Memory B cell (primary cell): ENCODE measurements around the gene OSBPL5.

Source experiments
- ATAC-seq: fragments of 150-1000 bp; cut with Tn5 transposase; 2 replicates; pipeline ENCODE4 v1.10.0; 2021; ENCODE audit warnings: low read depth, mild to moderate bottlenecking, moderate library complexity
- DNase-seq, 2 donors: peaks; one replicate each; pipeline ENCODE4 v3.0.0; 2022; ENCODE audit warnings: low spot score in 2 of 2
- H3K27ac Mint-ChIP-seq: one replicate; pipeline ENCODE4 v1.8.0; 2022; ENCODE audit warnings: mild to moderate bottlenecking, moderate library complexity, mixed read lengths
- H3K27me3 Mint-ChIP-seq: one replicate; pipeline ENCODE4 v1.8.0; 2022; ENCODE audit warnings: mixed read lengths
- H3K36me3 Mint-ChIP-seq: one replicate; pipeline ENCODE4 v1.8.0; 2022; ENCODE audit warnings: mild to moderate bottlenecking, mixed read lengths
- H3K4me1 Mint-ChIP-seq: one replicate; pipeline ENCODE4 v1.8.0; 2022; ENCODE audit warnings: mixed read lengths
- H3K4me3 Mint-ChIP-seq: one replicate; pipeline ENCODE4 v1.8.0; 2022; ENCODE audit warnings: mild to moderate bottlenecking, moderate library complexity, mixed read lengths
- H3K9me3 Mint-ChIP-seq: one replicate; pipeline ENCODE4 v1.8.0; 2022; ENCODE audit warnings: mixed read lengths

Gene OSBPL5

GRCh38 chr11:3135481-3136440, 29.3 kb downstream of the OSBPL5 start:
- Mint-ChIP-seq H3K4me1 (no peaks in the 10 kb centered on the region), H3K27me3 (peaks cover 17% of the 10 kb centered on the region), H3K27ac (no peak overlapping the region), H3K36me3 (no peaks in the 10 kb centered on the region), H3K4me3 (no peak overlapping the region), H3K9me3 (peaks cover 2% of the 10 kb centered on the region)
- DNase-seq (no peak), ATAC-seq (no peak)

- no peak for ATAC-seq
- peaks cover 2% of the 10 kb centered on the region for H3K9me3 Mint-ChIP-seq
- no peaks in the 10 kb centered on the region for H3K4me1 Mint-ChIP-seq
- no peak overlapping the region for H3K4me3 Mint-ChIP-seq
- no peak overlapping the region for H3K27ac Mint-ChIP-seq
- no peak for DNase-seq
- peaks cover 17% of the 10 kb centered on the region for H3K27me3 Mint-ChIP-seq
- no peaks in the 10 kb centered on the region for H3K36me3 Mint-ChIP-seq
Measured at GRCh38 chr11:3134651-3135480, 30.2 kb downstream of the OSBPL5 start.

- Mint-ChIP-seq H3K9me3 (peaks cover 2% of the 10 kb centered on the region), H3K27me3 (peaks cover 17% of the 10 kb centered on the region), H3K4me3 (no peak overlapping the region), H3K27ac (no peak overlapping the region), H3K36me3 (no peaks in the 10 kb centered on the region), H3K4me1 (no peaks in the 10 kb centered on the region)
- DNase-seq (no peak), ATAC-seq (no peak)
Measured at GRCh38 chr11:3134218-3134621, 30.9 kb downstream of the OSBPL5 start.

GRCh38 chr11:3133261-3134217, 31.6 kb downstream of the OSBPL5 start:
- H3K9me3 Mint-ChIP-seq = peaks cover 2% of the 10 kb centered on the region
- ATAC-seq (no peak), DNase-seq (no peak)
- no peaks in the 10 kb centered on the region for H3K36me3 Mint-ChIP-seq
- no peak overlapping the region for H3K27ac Mint-ChIP-seq
- no peak overlapping the region for H3K4me3 Mint-ChIP-seq
- H3K27me3 Mint-ChIP-seq = peaks cover 15% of the 10 kb centered on the region
- no peaks in the 10 kb centered on the region for H3K4me1 Mint-ChIP-seq

GRCh38 chr11:3132831-3133260, 32.3 kb downstream of the OSBPL5 start:
- Mint-ChIP-seq H3K4me3 (no peak overlapping the region), H3K36me3 (no peaks in the 10 kb centered on the region), H3K4me1 (no peaks in the 10 kb centered on the region), H3K9me3 (peaks cover 2% of the 10 kb centered on the region), H3K27ac (no peak overlapping the region), H3K27me3 (peaks cover 15% of the 10 kb centered on the region)
- DNase-seq (no peak), ATAC-seq (no peak)

- Mint-ChIP-seq H3K4me3 (no peak overlapping the region), H3K4me1 (no peaks in the 10 kb centered on the region), H3K36me3 (no peaks in the 10 kb centered on the region), H3K27ac (no peak overlapping the region), H3K27me3 (peaks cover 15% of the 10 kb centered on the region), H3K9me3 (peaks cover 2% of the 10 kb centered on the region)
- DNase-seq (no peak), ATAC-seq (no peak)
Measured at GRCh38 chr11:3132271-3132781, 32.8 kb downstream of the OSBPL5 start.

- H3K36me3 Mint-ChIP-seq = no peaks in the 10 kb centered on the region
- no peak overlapping the region for H3K4me3 Mint-ChIP-seq
- H3K27me3 Mint-ChIP-seq = peaks cover 12% of the 10 kb centered on the region
- H3K27ac Mint-ChIP-seq = no peak overlapping the region
- H3K9me3 Mint-ChIP-seq = peaks cover 2% of the 10 kb centered on the region
- DNase-seq (no peak), ATAC-seq (no peak)
- H3K4me1 Mint-ChIP-seq = no peaks in the 10 kb centered on the region
Measured at GRCh38 chr11:3131330-3131941, 33.7 kb downstream of the OSBPL5 start.

- Mint-ChIP-seq H3K4me3 (no peak overlapping the region), H3K4me1 (no peaks in the 10 kb centered on the region), H3K36me3 (no peaks in the 10 kb centered on the region), H3K27ac (no peak overlapping the region), H3K9me3 (peaks cover 2% of the 10 kb centered on the region), H3K27me3 (peaks cover 10% of the 10 kb centered on the region)
- ATAC-seq (no peak), DNase-seq (no peak)
Measured at GRCh38 chr11:3130269-3131071, 34.6 kb downstream of the OSBPL5 start.

- Mint-ChIP-seq H3K4me1 (no peaks in the 10 kb centered on the region), H3K27ac (no peak overlapping the region), H3K36me3 (no peaks in the 10 kb centered on the region), H3K9me3 (peaks cover 2% of the 10 kb centered on the region), H3K27me3 (peaks cover 9% of the 10 kb centered on the region), H3K4me3 (no peak overlapping the region)
- DNase-seq (no peak), ATAC-seq (no peak)
Measured at GRCh38 chr11:3129591-3130268, 35.4 kb downstream of the OSBPL5 start.

- Mint-ChIP-seq H3K4me1 (no peaks in the 10 kb centered on the region), H3K27ac (no peak overlapping the region), H3K4me3 (no peak overlapping the region), H3K27me3 (peaks cover 9% of the 10 kb centered on the region), H3K36me3 (no peaks in the 10 kb centered on the region), H3K9me3 (peaks cover 2% of the 10 kb centered on the region)
- DNase-seq (no peak), ATAC-seq (no peak)
Measured at GRCh38 chr11:3129181-3129590, 35.9 kb downstream of the OSBPL5 start.

GRCh38 chr11:3128356-3129180, 36.5 kb downstream of the OSBPL5 start:
- no peak overlapping the region for H3K27ac Mint-ChIP-seq
- DNase-seq = no peak
- no peak for ATAC-seq
- no peaks in the 10 kb centered on the region for H3K4me1 Mint-ChIP-seq
- no peaks in the 10 kb centered on the region for H3K36me3 Mint-ChIP-seq
- peaks cover 2% of the 10 kb centered on the region for H3K9me3 Mint-ChIP-seq
- peaks cover 9% of the 10 kb centered on the region for H3K27me3 Mint-ChIP-seq
- H3K4me3 Mint-ChIP-seq = no peak overlapping the region
